Fibroblast of lung (primary cell): Measurements from ENCODE around the gene TM9SF2. TPM values are rescaled to one million over a fixed set of nuclear protein-coding genes. Genes with fewer than 3 reads are reported as not detected.

Experiments
- DNase-seq, 2 donors: peaks; one replicate each; pipeline versions ENCODE4 v3.0.0 to v3.0.0-alpha.2; 2010; ENCODE audit warnings: low read depth in 2 of 2
- H2AFZ ChIP-seq: 2 replicates; pipeline ENCODE4 v1.5.1; 2012; ENCODE audit warnings: low read length, control low read depth, inconsistent platforms
- H3K27ac ChIP-seq: 2 replicates; pipeline ENCODE4 v1.5.1; 2011; ENCODE audit warnings: low read length, control low read depth; ENCODE audit not compliant: insufficient read depth
- H3K27me3 ChIP-seq: 2 replicates; pipeline ENCODE4 v1.5.1; 2011; ENCODE audit warnings: mild to moderate bottlenecking, low read length; ENCODE audit not compliant: control insufficient read depth, insufficient read depth
- H3K36me3 ChIP-seq: 2 replicates; pipeline ENCODE4 v1.5.1; 2011; ENCODE audit warnings: low read length; ENCODE audit not compliant: control insufficient read depth, insufficient read depth
- H3K4me1 ChIP-seq: 2 replicates; pipeline ENCODE4 v1.5.1; 2011; ENCODE audit warnings: low read length; ENCODE audit not compliant: control insufficient read depth, insufficient read depth; ENCODE audit errors: extremely low read depth
- H3K4me2 ChIP-seq: 2 replicates; pipeline ENCODE4 v1.5.1; 2011; ENCODE audit warnings: low read length, control low read depth; ENCODE audit not compliant: insufficient read depth; ENCODE audit errors: extremely low read depth
- H3K4me3 ChIP-seq, 4 experiments: fragments of 200-600 bp in 1 of 4; sonication (generic) in 1 of 4; replicated peaks in 1 of 4; 2 replicates each; pipeline ENCODE4 v1.5.1; 2011 to 2016; ENCODE audit warnings: low read length in 4 of 4, low read depth in 3 of 4, mild to moderate bottlenecking in 3 of 4, control low read depth in 2 of 4, inconsistent platforms in 1 of 4, mixed read lengths in 1 of 4; ENCODE audit not compliant: insufficient read depth in 1 of 4; ENCODE audit errors: control extremely low read depth in 1 of 4
- H3K79me2 ChIP-seq: 2 replicates; pipeline ENCODE4 v1.5.1; 2012; ENCODE audit warnings: mild to moderate bottlenecking, low read length, inconsistent platforms; ENCODE audit not compliant: control insufficient read depth, insufficient read depth
- H3K9ac ChIP-seq: 2 replicates; pipeline ENCODE4 v1.5.1; 2011; ENCODE audit warnings: mild to moderate bottlenecking, low read length, control low read depth; ENCODE audit not compliant: insufficient read depth
- H3K9me3 ChIP-seq: 2 replicates; pipeline ENCODE4 v1.5.1; 2012; ENCODE audit warnings: low read depth, low read length; ENCODE audit not compliant: control insufficient read depth, insufficient read depth
- H4K20me1 ChIP-seq: 2 replicates; pipeline ENCODE4 v1.5.1; 2011; ENCODE audit warnings: low read length; ENCODE audit not compliant: control insufficient read depth, insufficient read depth; ENCODE audit errors: extremely low read depth
- CTCF ChIP-seq, 2 donors: IDR thresholded peaks in 1 of 2; conservative IDR thresholded peaks in 1 of 2; 1 replicate in 1 of 2; 2 replicates in 1 of 2; pipeline ENCODE4 v1.5.1; 2011 to 2012; ENCODE audit warnings: low read length in 2 of 2, control low read depth in 1 of 2, inconsistent platforms in 1 of 2, low read depth in 1 of 2, mild to moderate bottlenecking in 1 of 2
- EZH2 ChIP-seq: IDR thresholded peaks from 2 replicates; pipeline ENCODE4 v1.5.1; 2012; ENCODE audit warnings: low read length, control low read depth, mild to moderate bottlenecking; ENCODE audit errors: missing control alignments
- polyA plus RNA-seq, 2 donors: library from polyadenylated mRNA; depleted of rRNA in 1 of 2; stranded (reverse) in 1 of 2; unstranded in 1 of 2; fragments of >200 nt; gene quantifications; 2 replicates each; pipeline ENCODE4 v1.2.1, GENCODE V29; 2011 to 2012; ENCODE audit warnings: missing spikeins in 1 of 2
- total RNA-seq: library from RNA; depleted of rRNA; stranded (reverse); fragments of >200 nt; gene quantifications from 2 replicates; pipeline ENCODE4 v1.2.1, GENCODE V29; 2014

Gene TM9SF2
- total and polyA plus RNA-seq, 2 donors (not counting 1 experiment from before 2014, with no cell fraction given), result 109 to 149 TPM

DNA sequence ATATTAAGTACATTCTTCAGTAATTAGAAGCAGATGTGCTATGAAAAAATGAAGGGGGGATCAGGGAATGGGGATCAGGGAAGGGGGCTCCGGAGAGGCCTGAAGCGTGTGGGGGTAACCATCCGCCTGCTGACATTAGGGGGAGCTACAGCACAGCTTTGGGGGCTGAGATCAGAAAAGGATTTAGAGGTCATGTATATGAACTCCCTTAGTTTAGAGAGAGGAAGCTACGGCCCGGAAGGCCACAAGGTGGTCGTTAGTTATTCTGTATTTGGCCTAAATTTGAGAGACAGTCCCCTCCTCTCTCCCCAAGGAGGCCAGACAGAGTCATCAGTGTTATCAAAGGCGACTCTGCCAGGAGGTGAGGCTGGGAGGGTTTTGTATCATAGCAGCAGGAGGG lies 99.0 kb downstream of the TM9SF2 start:
- H3K36me3 ChIP-seq, result no peaks in the 10 kb centered on the region
- H3K4me1 ChIP-seq, result no peaks in the 10 kb centered on the region
- H4K20me1 ChIP-seq, result no peaks in the 10 kb centered on the region
- no peak overlapping the region for H2AFZ ChIP-seq
- no peak overlapping the region for H3K9ac ChIP-seq
- no peaks in the 10 kb centered on the region for H3K79me2 ChIP-seq
- H3K4me2 ChIP-seq, result no peak overlapping the region
- H3K27me3 ChIP-seq, result no peaks in the 10 kb centered on the region
- no peaks in the 10 kb centered on the region for H3K9me3 ChIP-seq
- TF ChIP-seq EZH2 (no peak), CTCF (conservative IDR thresholded peaks at IDR 0.05 in 1 of 2, IDR thresholded peaks at IDR 0.05 in 1 of 2; ENCODE audit: low read depth in 1 of 2, low read length in 2 of 2) (no peak)
- no peak for DNase-seq
- H3K27ac ChIP-seq, result no peak overlapping the region
- no peak overlapping the region for H3K4me3 ChIP-seq

GRCh38 chr13:99601535-99601934 lies 100.3 kb downstream of the TM9SF2 start:
- Histone ChIP-seq H3K79me2 (no peaks in the 10 kb centered on the region), H3K9me3 (no peaks in the 10 kb centered on the region), H3K4me3 (no peak overlapping the region), H2AFZ (no peak overlapping the region), H3K9ac (no peak overlapping the region), H3K4me1 (no peaks in the 10 kb centered on the region), H3K4me2 (no peak overlapping the region), H4K20me1 (no peaks in the 10 kb centered on the region), H3K36me3 (no peaks in the 10 kb centered on the region), H3K27ac (no peak overlapping the region), H3K27me3 (no peaks in the 10 kb centered on the region)
- DNase-seq, result no peak
- TF ChIP-seq EZH2 (no peak), CTCF (conservative IDR thresholded peaks at IDR 0.05 in 1 of 2, IDR thresholded peaks at IDR 0.05 in 1 of 2; ENCODE audit: low read depth in 1 of 2, low read length in 2 of 2) (no peak)

- no peaks in the 10 kb centered on the region for H3K79me2 ChIP-seq
- no peak overlapping the region for H3K4me2 ChIP-seq
- H3K27ac ChIP-seq, result no peak overlapping the region
- TF ChIP-seq CTCF (conservative IDR thresholded peaks at IDR 0.05 in 1 of 2, IDR thresholded peaks at IDR 0.05 in 1 of 2; ENCODE audit: low read depth in 1 of 2, low read length in 2 of 2) (no peak), EZH2 (no peak)
- H3K36me3 ChIP-seq, result no peaks in the 10 kb centered on the region
- H3K27me3 ChIP-seq, result no peaks in the 10 kb centered on the region
- no peak overlapping the region for H2AFZ ChIP-seq
- DNase-seq, result no peak
- no peak overlapping the region for H3K9ac ChIP-seq
- no peaks in the 10 kb centered on the region for H4K20me1 ChIP-seq
- no peak overlapping the region for H3K4me3 ChIP-seq
- no peaks in the 10 kb centered on the region for H3K9me3 ChIP-seq
- no peaks in the 10 kb centered on the region for H3K4me1 ChIP-seq
Observed at GRCh38 chr13:99604636-99605035, 103.4 kb downstream of the TM9SF2 start.
